SK-N-SH (cell line): ENCODE data around the gene LYPD4. TPM values are rescaled to one million over a fixed set of nuclear protein-coding genes. Genes with fewer than 3 reads are reported as not detected.
"Not testable (repeated sequence)": the region's sequence is repeated elsewhere in the genome, so short reads cannot be mapped to it uniquely, and the experiment has no call there.

Source experiments
- CTCF ChIA-PET: fragments of 300-600, 350-600 bp; formaldehyde crosslinking; extraction: SDS; loops from one replicate; lab custom pipeline; 2021; lab: Yijun Ruan, JAX
- POLR2A ChIA-PET: fragments of 350-600 bp; sonication (Branson Sonifier 250); formaldehyde crosslinking; extraction: SDS; loops from one replicate; lab custom pipeline; 2020; ENCODE audit warnings: antibody characterized with exemption, inconsistent platforms; lab: Yijun Ruan, JAX
- DNase-seq: peaks from one replicate; pipeline ENCODE4 v3.0.0; 2012
- H2AFZ ChIP-seq: fragments of 200-600 bp; sonication (generic); 2 replicates; pipeline ENCODE4 v1.8.1; 2016; ENCODE audit warnings: antibody characterized with exemption, mild to moderate bottlenecking, low read depth
- H3F3A ChIP-seq: fragments of 200-600 bp; sonication (generic); replicated peaks from 2 replicates; pipeline ENCODE3; 2016; ENCODE audit warnings: antibody characterized with exemption, mild to moderate bottlenecking; ENCODE audit not compliant: insufficient read depth
- H3K27ac ChIP-seq, 2 experiments: fragments of 200-500 bp in 1 of 2; fragments of 200-600 bp in 1 of 2; sonication (Bioruptor generic) in 1 of 2; sonication (generic), shearing (Covaris generic) in 1 of 2; 2 replicates each; pipeline versions ENCODE4 v1.5.1 to v1.6.1; 2014 to 2016; ENCODE audit warnings: low read depth in 2 of 2, inconsistent platforms in 1 of 2, low read length in 1 of 2, mild to moderate bottlenecking in 1 of 2, mixed read lengths in 1 of 2
- H3K27me3 ChIP-seq: fragments of 200-600 bp; sonication (generic), shearing (Covaris generic); 2 replicates; pipeline ENCODE4 v1.6.1; 2016; ENCODE audit warnings: mixed run types; ENCODE audit not compliant: insufficient read depth
- H3K36me3 ChIP-seq, 2 experiments: fragments of 200-500 bp in 1 of 2; fragments of 200-600 bp in 1 of 2; sonication (Bioruptor generic) in 1 of 2; sonication (generic) in 1 of 2; replicated peaks in 1 of 2; 2 replicates each; pipeline versions ENCODE3 to v1.5.1; 2014 to 2016; ENCODE audit warnings: low read length in 1 of 2, mild to moderate bottlenecking in 1 of 2; ENCODE audit not compliant: insufficient read depth in 2 of 2, control insufficient read depth in 1 of 2
- H3K4me1 ChIP-seq, 2 experiments: fragments of 200-500 bp in 1 of 2; fragments of 200-600 bp in 1 of 2; sonication (Bioruptor generic) in 1 of 2; sonication (generic), shearing (Covaris generic) in 1 of 2; 2 replicates each; pipeline versions ENCODE4 v1.5.1 to v1.6.1; 2014 to 2016; ENCODE audit warnings: low read depth in 1 of 2, low read length in 1 of 2, mixed run types in 1 of 2; ENCODE audit not compliant: insufficient read depth in 2 of 2, control insufficient read depth in 1 of 2
- H3K4me2 ChIP-seq: fragments of 200-600 bp; sonication (generic), shearing (Covaris generic); 2 replicates; pipeline ENCODE4 v1.6.1; 2017; ENCODE audit warnings: mixed run types
- H3K4me3 ChIP-seq, 2 experiments: fragments of 200-500 bp in 1 of 2; fragments of 200-600 bp in 1 of 2; sonication (Bioruptor generic) in 1 of 2; sonication (generic), shearing (Covaris generic) in 1 of 2; 2 replicates each; pipeline versions ENCODE4 v1.5.1 to v1.8.1; 2014 to 2016; ENCODE audit warnings: low read depth in 2 of 2, inconsistent platforms in 1 of 2, low read length in 1 of 2, mild to moderate bottlenecking in 1 of 2, mixed read lengths in 1 of 2, moderate library complexity in 1 of 2
- H3K79me2 ChIP-seq: fragments of 200-600 bp; sonication (generic); 2 replicates; pipeline ENCODE4 v1.8.1; 2017; ENCODE audit warnings: mild to moderate bottlenecking; ENCODE audit not compliant: insufficient read depth
- H3K9ac ChIP-seq: fragments of 200-600 bp; sonication (generic); 2 replicates; pipeline ENCODE4 v1.6.1; 2017; ENCODE audit warnings: mixed run types
- H3K9me2 ChIP-seq: fragments of 200-600 bp; sonication (generic); 2 replicates; pipeline ENCODE4 v1.6.1; 2017; ENCODE audit warnings: mixed run types
- H3K9me3 ChIP-seq: fragments of 200-600 bp; sonication (generic); 2 replicates; pipeline ENCODE4 v1.6.1; 2017; ENCODE audit warnings: mixed run types, mild to moderate bottlenecking, moderate library complexity
- H4K20me1 ChIP-seq: fragments of 200-600 bp; sonication (generic); 2 replicates; pipeline ENCODE4 v1.6.1; 2017; ENCODE audit warnings: mild to moderate bottlenecking, mixed run types; ENCODE audit not compliant: insufficient read depth
- ELF1 ChIP-seq: IDR thresholded peaks from 2 replicates; pipeline ENCODE4 v1.4.0; 2012
- EZH2phosphoT487 ChIP-seq: fragments of 200-600 bp; sonication (generic); IDR thresholded peaks from 2 replicates; pipeline ENCODE4 v1.6.1; 2017; ENCODE audit warnings: low read depth, mixed run types, mild to moderate bottlenecking, antibody characterized with exemption, moderate library complexity, borderline replicate concordance
- FOSL2 ChIP-seq: IDR thresholded peaks from 2 replicates; pipeline ENCODE4 v1.4.0; 2012; ENCODE audit warnings: low read depth, mild to moderate bottlenecking, moderate library complexity, borderline replicate concordance
- JUND ChIP-seq: IDR thresholded peaks from 2 replicates; pipeline ENCODE4 v1.4.0; 2012
- MAX ChIP-seq: IDR thresholded peaks from 2 replicates; pipeline ENCODE4 v1.4.0; 2012; ENCODE audit warnings: low read depth
- RFX5 ChIP-seq: IDR thresholded peaks from 2 replicates; pipeline ENCODE4 v1.6.1; 2012; ENCODE audit warnings: mild to moderate bottlenecking, improper control_type of control experiment, low read length
- TAF1 ChIP-seq: IDR thresholded peaks from 2 replicates; pipeline ENCODE4 v1.6.1; 2012; ENCODE audit warnings: low read depth, mild to moderate bottlenecking, low read length, moderate library complexity, borderline replicate concordance
- WGBS: methylation state at CpG from one replicate; pipeline ENCODE4 v1.1.6; 2017; ENCODE audit warnings: low lambda C conversion rate; 5-methylcytosine and 5-hydroxymethylcytosine counted together
- polyA plus RNA-seq, 3 experiments: library from polyadenylated mRNA; depleted of rRNA; stranded (reverse); fragments of >200 nt; gene quantifications; 2 replicates each; pipeline ENCODE4 v1.2.3, GENCODE V29; 2012

The LYPD4 gene
- polyA plus RNA-seq, 1 of the 3 experiments (the other 2 are of a cell fraction): not detected

- ChIA-PET POLR2A (interaction anchor here (0.9 kb wide), 1 partner anchor 17 kb away, joined by 4 read pairs; the partner anchor contains the start of gene RPS19), CTCF (interaction anchor here (0.7 to 1.0 kb wide), 2 partner anchors 74 to 151 kb away, joined by 3 read pairs; no protein-coding TSS in a partner anchor)
- Histone ChIP-seq H4K20me1 (peaks cover 13% of the 10 kb centered on the region; the same call in 1 of the 2 replicates), H3F3A (peaks cover 35% of the 10 kb centered on the region), H3K4me2 (no peak within 1 kb of the TSS), H2AFZ (no peak within 1 kb of the TSS), H3K9ac (no peak within 1 kb of the TSS), H3K79me2 (no peaks in the 10 kb centered on the region), H3K27ac (no peak within 1 kb of the TSS), H3K4me3 (no peak within 1 kb of the TSS), H3K36me3 (peaks cover 0 to 2% of the 10 kb centered on the region in 2 experiments), H3K27me3 (no peaks in the 10 kb centered on the region), H3K9me2 (no peaks in the 10 kb centered on the region), H3K4me1 (peaks cover 0 to 5% of the 10 kb centered on the region in 2 experiments; a peak in 1 of 4 replicates), H3K9me3 (no peaks in the 10 kb centered on the region)
- 80% methylated on average over 9 of the region's 9 CpGs for WGBS
- no peak for DNase-seq
- TF ChIP-seq EZH2phosphoT487 (no peak), ELF1 (no peak), FOSL2 (no peak), JUND (no peak), MAX (no peak), RFX5 (no peak), TAF1 (no peak)
Measured at GRCh38 chr19:41876847-41877832, 32.7 kb upstream of the LYPD4 start, which contains the start of gene CD79A. CD79A (plus strand) TSS chr19:41877279; CDS start chr19:41877305, 26 bp downstream.

GRCh38 chr19:41875973-41876372, 31.5 kb upstream of the LYPD4 start:
- CTCF ChIA-PET: interaction anchor here (1.0 kb wide), 1 partner anchor 153 kb away, joined by 3 read pairs; no protein-coding TSS in a partner anchor
- H4K20me1 ChIP-seq: peaks cover 24% of the 10 kb centered on the region
- H3K27me3 ChIP-seq, H2AFZ ChIP-seq, H3K4me1 ChIP-seq, POLR2A ChIA-PET, H3K27ac ChIP-seq, H3K9me2 ChIP-seq, H3K9ac ChIP-seq, DNase-seq, H3K4me2 ChIP-seq, H3K9me3 ChIP-seq, H3K79me2 ChIP-seq, H3K4me3 ChIP-seq: not testable (repeated sequence)
- WGBS: 61% methylated on average over 3 of the region's 3 CpGs
- H3F3A ChIP-seq: peaks cover 45% of the 10 kb centered on the region
- H3K36me3 ChIP-seq: peaks cover 10 to 12% of the 10 kb centered on the region in 2 experiments
